ENCODE results near the gene DCHS2.

DCHS2 gene

DNA sequence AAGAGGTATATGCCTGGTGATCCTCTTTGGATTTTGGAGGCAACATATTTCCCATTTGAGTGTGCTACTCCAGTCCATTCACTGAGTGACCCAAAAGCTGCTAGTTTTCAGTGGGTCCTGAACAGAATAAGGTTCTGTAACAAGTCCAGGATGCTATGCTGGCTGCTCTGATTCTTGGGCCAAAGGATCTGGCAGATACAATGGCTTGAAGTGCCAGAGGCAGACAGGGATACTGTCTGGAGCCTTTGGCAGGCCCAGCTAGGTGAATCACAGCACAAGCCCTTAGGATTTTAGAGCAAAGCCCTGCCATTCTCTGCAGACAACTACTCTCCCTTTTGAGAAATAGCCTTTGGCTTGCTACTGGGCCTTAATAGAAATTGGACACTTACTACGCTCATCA, 40.6 kb downstream of the DCHS2 start:
- FAIRE-seq: no peak

DNA sequence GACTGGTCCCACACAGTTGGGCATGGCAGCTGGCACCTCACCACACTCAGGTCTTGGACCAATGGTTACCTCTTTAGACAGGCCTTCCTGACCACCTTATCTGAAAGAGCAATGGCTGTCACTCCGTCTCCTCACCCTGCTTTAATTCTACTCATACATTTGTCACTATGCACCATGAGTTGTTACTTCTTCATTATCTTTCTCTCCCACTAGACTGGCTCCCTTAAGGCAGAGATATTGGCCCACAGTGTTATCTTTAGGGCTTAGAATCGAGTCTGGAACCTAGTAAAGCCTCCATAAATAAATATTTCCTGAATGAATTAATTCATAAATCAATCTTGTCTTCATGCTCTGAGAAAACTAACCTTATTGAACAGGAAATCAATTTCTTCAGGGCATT, 46.6 kb downstream of the DCHS2 start:
- no peak for FAIRE-seq

DNA sequence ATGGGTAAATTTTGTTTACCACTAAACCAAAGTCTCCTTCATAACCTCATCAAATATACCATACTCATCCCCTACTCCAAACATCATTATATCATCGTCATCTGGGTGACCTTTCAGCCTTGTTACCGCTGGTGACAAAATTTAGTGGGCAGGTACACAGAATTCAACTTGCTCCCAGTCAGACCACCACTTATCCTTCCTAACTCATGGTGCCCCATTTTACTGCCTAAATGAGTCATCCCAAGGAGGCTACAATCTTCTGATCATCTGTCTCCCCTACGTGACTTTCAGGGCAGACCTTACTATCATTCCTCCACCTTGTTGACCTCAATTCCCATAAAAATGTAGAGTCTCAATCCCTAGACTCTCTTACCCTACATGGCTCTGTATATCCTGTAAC, 49.6 kb downstream of the DCHS2 start:
- FAIRE-seq: no peak

DNA sequence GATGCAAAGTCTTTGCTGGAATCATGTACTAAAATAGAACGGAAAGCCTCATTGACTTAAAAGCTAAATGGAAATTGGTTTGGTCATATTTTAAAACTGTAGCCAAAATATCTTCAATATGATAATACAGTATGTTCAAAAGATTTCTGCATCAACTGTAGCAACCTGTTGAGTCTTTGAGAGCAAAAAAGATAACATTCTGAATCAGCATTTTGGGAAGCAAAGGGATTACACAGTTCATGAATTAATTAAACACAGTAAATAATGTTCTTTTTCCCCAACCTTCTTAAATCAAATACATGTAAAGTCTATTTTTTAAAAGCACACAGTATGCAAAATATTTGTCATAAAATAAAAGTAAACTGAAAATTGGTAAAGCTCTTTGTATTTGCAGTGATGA, 50.5 kb downstream of the DCHS2 start:
- FAIRE-seq: no peak

DNA sequence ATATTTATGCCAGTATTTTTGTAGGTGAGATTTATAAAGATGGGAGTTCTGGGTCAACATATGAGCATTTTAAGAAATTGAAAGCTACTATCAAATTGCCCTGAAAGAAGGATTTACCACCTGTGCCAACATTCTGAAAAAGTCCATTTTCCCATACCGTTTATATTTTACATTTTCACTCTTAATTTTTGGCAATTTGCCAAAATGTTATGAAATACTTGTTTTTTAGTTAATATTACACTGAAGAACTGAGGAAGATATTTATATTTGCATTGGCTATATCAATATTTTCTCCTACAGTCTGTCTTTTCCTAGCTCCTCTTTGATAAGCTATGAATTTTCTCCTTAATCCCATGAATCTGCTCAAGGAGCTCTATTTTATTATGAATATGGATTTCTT, 52.4 kb downstream of the DCHS2 start:
- no peak for FAIRE-seq

DNA sequence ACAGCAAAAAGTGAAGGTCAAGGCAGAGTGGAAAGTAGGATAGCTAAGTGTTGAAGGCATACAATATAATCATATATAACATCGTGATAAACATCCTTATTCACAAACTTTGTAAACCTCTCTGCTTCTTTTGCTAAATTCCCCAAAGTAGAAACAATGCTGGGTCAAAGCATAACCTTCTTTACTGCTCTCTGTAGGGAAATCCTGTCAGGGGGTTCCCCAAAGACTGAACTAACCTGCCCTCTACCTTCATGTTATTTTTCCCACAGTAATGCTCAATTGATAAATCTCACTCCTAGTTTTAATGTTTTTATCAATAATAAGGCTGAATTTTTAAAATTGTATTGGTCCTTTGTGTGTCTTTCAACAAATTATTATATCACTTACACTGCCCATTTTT, 55.7 kb downstream of the DCHS2 start:
- no peak for FAIRE-seq

DNA sequence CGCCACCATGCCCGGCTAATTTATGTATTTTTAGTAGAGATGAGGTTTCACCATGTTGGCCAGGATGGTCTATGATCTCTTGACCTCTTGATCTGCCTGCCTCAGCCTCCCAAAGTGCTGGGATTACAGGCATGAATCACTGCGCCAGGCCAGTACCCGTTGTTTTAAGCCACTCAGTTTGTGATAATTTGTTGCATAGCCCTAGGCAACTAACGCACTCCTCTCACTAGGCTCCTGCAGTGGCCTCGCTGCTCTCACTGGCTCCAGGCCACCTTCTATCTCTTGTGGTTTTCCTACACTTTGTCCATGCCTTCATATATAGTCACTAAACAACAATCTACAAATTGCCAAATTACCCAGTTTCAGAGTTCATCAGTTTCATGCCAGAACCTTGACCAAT, 58.1 kb downstream of the DCHS2 start:
- FAIRE-seq: no peak

DNA sequence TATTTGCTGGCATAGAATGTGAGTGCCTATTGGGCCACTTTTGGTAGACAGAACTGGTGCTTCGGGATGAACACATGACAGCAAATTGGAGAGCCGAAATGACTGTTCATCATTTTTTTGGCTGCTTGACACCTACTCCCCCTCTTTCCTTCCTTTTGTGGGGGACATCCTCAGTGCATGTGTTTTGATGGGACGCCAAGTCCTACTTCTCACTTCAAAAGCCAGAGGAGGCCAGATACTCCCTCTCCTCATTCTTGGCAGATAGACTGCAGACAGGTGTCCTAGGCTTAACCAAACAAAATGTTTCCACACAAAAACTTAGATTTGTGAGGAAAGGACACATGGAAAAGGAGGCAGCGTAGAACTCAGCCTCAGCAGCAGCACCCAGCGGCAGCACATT, 62.4 kb downstream of the DCHS2 start:
- no peak for FAIRE-seq

DNA sequence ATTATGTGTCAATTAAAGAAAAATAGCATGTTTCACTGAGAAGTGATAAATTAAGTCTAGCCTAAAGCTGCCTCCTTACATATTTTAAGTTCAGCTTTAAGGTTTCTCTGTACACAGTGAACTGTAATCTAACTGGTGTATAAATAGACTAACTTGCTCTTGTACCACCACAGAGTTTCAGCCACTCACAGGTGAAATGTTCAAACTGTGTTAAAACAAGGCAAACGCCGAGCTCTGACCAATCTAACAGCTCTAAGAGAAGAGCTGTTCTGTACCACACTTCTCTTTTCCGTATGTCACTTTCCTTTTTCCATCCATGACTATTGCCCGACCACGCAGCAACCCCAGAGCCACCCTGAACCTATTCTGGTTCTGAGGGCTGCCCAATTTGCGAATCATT, 64.5 kb downstream of the DCHS2 start:
- FAIRE-seq: no peak

DNA sequence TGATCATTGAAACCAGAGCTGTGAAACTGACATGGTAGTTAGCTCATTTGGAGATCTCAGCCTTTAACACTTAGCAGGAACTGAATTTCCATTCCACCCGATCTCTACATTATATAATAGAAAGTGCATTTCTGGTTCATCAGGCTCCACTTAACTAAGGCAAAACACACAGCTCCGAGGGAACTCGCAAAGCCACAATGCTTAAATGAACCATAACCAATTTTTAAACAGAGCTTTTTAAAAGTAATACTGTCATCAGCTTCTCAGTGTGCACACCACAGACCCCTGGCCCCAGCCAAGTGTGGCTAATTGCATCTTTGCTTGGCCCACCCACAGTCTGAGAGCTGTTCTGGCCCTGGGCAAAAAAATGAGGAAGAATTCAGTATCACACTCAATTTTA, 66.1 kb downstream of the DCHS2 start:
- no peak for FAIRE-seq

DNA sequence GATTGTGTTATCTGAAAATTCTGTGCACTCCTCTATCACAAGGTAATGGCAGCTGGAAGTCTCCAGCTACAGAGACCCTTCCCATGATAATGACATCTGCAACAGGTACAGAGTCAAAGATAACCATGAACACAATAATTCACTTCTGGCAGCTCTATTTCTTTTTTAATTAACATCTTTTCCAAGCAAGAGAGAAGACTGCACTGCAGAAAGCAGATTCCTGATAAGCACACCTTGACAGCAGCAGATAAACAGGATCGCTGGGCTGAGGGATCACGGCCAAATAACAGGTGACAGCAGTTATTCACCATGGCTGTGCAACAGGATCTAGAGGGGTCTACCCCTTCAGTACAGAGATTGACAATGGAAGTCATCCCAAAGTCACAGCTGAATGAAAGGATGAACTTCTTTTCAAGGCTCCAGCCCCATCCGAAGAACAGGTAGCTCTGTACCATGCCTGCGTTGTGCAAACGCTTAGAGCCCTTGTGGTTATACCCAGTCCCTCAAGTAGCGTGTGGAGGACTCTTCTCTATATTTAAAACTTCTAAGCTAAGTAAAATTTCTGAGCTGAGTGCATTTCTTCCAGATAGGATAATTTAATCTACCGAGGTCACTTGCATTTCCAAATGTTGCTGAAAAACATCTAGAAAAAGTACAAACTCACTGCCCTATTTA, 66.7 kb downstream of the DCHS2 start:
- FAIRE-seq: no peak

DNA sequence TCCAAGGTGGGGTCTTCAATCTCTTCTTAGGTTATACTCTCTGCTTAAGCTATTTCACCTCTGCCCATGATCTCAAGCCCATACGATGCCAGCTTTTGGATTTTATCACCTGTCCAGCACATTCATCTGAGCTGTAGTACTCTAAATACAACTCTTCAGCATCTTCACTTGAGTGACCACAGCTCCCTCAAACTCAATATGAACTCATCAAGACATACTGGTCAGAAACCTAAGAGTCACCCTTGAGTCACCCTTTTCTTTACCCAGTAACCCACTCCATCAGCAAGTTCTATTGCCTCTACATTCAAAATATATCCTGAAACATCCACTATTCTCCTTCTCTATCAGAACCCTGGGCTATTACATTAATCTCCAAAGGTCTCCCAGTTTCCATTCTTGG, 69.4 kb downstream of the DCHS2 start:
- FAIRE-seq: no peak

DNA sequence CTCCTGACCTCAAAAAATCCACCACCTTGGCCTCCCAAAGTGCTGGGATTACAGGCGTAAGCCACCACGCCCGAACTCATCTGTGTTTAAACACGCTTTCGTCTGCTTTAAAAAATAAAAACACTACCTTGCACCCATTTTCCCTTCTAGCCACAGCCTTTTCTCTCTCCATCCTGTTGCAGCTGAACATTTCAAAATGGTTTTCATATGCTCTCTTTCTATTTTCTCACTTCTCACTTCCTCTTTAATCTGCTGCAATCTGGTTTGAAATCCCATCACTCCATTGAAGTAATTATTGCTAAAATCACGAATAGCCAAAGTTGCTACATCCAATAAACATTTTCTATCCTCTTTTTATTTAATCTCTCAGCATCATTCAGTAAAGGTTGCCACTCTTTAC, 70.0 kb downstream of the DCHS2 start:
- no peak for FAIRE-seq

DNA sequence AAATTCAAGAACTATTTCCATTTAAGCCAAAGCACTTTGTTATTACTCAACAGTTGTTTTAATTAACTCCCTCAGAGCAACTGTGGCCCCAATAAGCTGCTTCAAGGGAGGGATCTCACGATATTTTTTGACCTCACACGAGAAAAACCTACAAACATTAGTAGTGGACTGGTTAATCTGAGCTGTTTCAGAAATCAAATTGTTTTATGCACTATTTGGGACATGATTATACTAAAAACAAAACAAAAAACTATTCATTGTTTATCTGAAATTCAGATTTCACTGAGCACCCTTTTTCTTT, 74.3 kb downstream of the DCHS2 start:
- no peak for FAIRE-seq

DNA sequence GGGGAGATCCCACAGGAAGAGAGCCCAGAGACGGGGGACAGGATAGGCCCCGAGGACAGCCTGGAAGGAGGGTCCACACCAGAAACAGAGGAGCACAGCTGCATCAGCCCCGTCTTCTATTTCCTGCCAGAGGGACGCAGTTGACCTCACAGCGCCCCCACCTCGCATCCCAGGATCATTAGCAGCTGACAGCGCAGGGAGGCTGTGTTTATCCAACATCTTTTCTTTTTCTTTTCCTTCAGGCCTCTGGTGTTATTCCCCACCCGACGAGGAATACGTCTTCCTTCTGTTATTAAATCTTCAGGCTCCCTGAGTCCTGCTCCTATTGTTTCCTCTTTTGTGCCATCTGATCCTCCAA, 75.4 kb downstream of the DCHS2 start:
- FAIRE-seq: no peak

DNA sequence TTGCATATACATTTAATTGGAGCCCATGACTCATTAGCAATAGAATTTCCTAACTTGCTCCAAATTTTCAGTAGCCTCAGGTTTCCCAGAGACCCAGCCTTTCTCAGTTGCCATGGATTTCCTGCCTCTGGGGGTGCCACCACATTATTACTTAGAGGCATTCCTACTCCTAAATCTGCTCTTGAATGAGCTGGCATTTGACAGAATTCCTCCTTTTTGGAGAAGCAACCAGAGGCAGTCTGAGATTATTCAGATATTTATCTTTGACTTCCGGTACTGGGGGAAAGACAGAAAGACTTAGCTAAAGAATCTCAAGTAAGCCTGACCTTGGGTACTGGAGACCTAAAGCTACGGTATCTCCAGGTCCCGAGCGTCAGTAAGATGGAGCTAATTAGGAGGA, 76.3 kb downstream of the DCHS2 start:
- FAIRE-seq: no peak

DNA sequence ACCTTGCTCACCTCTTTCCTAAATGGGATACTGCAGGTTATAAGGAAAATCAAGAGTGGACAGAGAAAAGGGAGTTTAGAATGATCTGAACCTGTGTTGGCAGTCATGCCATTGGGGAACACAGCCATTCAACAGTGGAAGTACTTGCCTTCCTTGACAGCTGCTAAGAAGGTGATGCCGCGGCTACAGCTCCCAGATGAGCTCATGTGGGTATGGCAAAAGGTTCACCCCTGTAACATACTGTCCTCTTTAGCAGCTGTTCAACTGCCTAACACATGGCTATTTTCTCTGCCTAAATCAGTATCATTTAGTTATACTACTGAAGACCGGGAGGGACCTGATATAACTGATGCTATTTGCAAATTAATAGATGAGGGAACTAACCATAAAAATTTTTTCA, 76.8 kb downstream of the DCHS2 start:
- FAIRE-seq: no peak

DNA sequence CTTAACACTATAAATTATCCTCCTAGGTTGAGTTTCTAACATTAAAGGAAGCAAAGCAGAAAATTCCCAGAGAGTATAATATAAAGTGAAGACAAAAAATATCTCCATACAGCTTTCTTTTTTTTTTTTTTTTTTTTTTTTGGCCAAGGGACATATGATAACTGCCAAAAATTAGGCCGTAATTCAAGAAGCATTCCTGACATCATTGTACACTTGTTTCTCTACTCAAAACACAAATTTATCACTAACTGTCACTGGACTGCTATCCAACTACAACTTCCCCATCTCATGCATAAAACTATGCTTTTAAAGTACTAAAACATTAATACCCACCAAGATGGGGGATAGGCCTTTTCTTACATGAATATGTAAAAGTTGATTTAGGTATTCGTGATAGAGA, 77.2 kb downstream of the DCHS2 start:
- FAIRE-seq: no peak

DNA sequence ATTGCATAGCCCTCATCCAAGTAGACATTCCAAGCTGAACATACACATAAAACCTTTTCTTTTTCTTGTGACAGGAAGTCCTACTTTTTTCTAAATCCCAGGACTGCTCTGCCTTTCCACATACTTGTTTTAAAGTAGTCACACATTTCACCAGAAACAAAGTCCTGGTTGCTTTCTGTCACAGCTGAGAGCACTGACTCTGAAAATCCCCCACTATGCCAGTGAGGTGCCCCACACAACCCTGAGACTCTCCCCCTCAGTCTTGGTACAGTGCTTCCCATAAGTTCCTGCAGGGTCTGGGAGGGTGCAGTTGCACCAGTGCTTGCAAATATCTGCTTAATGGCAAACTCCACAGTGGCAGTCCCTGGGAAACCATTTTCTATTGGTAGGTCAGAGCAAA, 84.2 kb downstream of the DCHS2 start:
- no peak for FAIRE-seq

DNA sequence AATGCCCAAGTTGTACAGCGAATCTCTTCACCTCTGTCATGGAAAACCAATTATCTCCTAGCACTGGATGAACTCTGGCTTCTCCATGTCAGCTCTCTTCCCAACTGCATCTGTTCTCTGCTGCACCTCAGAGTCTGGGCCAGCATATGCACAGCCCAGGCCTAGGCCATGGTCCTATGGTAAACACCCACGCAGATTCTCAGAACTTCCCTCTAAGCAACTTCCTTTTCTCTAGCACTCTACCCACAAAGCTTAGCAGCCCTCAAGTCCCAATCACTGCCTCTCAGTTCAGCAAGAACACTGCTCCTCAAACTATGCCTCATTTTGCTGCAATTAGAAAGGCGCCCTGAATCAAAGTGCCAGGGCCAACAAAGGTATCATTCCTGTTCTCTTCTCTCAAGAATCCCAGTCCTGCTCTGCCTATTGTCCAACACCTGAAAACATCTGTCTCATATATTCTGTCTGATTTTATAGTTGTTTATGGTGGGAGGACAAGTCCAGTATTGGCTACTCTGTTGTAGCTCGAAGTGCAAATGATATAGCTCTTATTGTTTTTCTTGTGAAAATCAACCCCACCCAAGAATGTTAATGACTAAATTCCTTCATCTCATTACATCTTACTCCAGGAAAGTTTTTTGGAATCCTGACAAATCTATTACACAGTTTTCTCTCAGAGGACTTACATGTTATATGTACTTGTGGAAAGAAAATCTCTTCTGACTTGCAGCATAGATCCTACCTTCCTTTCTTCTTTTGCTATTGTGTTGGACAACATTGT, 85.4 kb downstream of the DCHS2 start:
- FAIRE-seq: no peak

DNA sequence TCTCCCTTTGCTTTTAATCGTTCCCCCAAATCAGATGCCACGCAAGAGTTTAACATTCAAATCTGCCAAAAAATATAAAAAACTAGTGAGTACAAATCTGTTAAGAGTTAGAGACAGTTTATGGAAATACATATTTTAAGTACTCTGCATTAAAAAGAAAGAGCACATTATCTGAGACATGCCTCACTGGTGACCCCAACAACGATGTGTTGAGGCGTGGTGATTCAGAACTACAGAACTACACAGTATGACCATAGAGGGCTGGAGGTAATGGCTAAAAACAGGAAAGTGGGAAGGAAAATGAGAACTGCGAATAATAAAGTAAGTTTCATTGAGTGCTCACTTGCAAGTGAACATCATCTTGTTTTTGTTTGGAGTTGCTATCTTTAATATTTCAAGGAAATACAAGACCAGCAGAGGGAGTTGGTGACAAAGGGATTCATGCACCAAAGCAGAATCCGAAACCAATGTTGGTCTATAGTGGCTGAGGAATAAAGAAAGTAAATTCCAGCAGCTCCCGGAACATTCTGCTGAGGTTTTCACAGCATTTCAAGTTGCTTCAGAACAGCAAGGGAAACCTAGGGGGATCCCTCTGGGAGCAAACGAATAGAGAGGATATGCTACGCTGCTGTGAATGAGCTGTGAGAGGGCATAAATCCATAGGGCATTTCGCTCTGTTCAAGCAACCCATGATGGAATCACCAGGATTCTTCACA, 92.2 kb downstream of the DCHS2 start:
- no peak for FAIRE-seq

DNA sequence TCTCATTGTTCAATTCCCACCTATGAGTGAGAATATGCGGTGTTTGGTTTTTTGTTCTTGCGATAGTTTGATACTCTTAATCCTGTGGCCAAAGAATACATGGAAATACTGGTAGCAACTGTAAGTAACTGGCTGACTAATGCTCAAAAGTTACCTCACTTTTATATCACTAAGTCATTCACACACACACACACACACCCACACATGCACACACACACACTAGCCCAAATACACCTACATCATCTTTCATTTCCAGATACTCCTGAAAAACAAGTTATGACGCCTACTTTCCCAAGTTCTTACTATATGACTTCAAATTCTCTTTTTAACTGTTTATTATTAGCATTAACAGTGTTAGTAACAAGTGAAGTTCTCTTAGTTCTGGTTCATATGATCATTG, 101.3 kb downstream of the DCHS2 start:
- no peak for FAIRE-seq

DNA sequence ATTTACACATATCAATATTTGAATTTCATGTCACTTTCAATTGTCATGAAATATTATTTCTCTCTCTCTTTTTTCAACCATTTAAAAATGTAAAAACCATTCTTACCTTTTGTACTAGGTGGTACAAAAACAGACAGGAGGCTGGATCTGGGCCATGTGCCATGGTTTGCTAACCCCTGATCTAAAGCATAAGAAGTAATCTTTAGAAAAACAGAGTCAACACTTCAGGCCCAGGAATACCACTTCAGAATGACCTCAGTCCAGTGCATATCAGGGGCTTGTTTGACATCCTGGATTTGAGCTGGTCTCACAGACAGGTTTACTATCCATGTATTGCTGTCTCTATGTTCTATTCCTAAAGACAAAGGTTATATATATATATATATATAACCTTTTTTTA, 102.5 kb downstream of the DCHS2 start:
- FAIRE-seq: no peak

DNA sequence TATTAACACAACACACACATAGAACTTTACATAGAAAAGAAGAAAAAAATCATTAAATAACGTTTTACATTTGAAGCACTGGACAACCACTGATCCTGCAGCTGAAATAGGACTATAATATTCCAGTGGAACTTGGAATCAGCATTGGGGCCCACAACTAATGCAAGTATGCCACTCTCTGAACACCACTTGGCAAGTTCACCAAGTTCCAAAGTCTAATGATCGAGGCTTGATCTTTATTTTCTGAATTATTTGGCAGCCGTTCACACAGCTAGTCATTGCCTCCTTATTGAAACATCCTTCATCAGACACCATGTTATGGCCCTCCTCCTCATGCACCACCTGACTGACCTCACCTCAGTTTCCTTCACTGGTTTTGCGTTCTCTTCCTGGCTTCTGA, 107.6 kb downstream of the DCHS2 start:
- FAIRE-seq: no peak

DNA sequence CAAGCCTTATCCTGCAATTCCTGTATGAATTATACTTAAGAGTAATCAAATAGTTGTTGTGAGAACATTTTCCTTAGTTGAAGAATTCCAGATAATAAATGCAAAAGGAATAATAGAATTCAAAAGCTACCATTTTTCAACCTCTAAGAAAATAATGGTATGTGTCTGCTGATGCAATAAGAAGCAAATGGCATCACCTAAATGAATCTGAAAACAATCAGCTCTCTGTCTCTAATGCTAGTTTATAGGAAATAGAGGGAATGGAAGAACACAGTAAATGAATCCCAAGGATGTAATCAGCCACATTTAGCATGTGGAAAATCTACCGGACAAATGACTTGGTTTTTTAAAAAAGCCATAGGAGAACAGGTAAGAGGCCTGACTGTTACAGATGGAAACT, 115.1 kb downstream of the DCHS2 start:
- no peak for FAIRE-seq
